A549 (cell line): ENCODE data around the gene CCNG2.

Source experiments
- BHLHE40 ChIP-seq: IDR thresholded peaks from 2 replicates; pipeline ENCODE4 v1.6.1; 2012; ENCODE audit warnings: low read depth, low read length, inconsistent platforms
- CTCF ChIP-seq: fragments of >200 bp; sonication (Bioruptor Twin); formaldehyde crosslinking; IDR thresholded peaks from 3 replicates; pipeline ENCODE4 v1.5.1; 2016
- EP300 ChIP-seq, 2 experiments: fragments of >200 bp; sonication (Bioruptor Twin); formaldehyde crosslinking; IDR thresholded peaks; 2 replicates in 1 of 2; 3 replicates in 1 of 2; pipeline ENCODE4 v1.6.1; 2016 to 2017
- MAX ChIP-seq: IDR thresholded peaks from 2 replicates; pipeline ENCODE4 v1.6.1; 2012
- NFE2L2 ChIP-seq: fragments of 150-350 bp; conservative IDR thresholded peaks from 2 replicates; pipeline ENCODE4 v1.6.1; 2014; ENCODE audit warnings: low read length
- NPAS2 ChIP-seq: fragments of 250-450 bp; sonication (Bioruptor Pico); IDR thresholded peaks from 2 replicates; pipeline ENCODE4 v1.8.0; 2022; ENCODE audit warnings: mild to moderate bottlenecking, moderate library complexity, borderline replicate concordance
- POLR2A ChIP-seq: IDR thresholded peaks from 2 replicates; pipeline ENCODE4 v1.6.1; 2012; ENCODE audit warnings: mild to moderate bottlenecking, low read length
- RARB ChIP-seq: fragments of 250-450 bp; sonication (Bioruptor Pico); IDR thresholded peaks from 2 replicates; pipeline ENCODE4 v1.8.0; 2021; ENCODE audit warnings: mild to moderate bottlenecking, moderate library complexity
- REST ChIP-seq: fragments of 200-600 bp; sonication (generic); IDR thresholded peaks from 2 replicates; pipeline ENCODE4 v1.6.1; 2016; ENCODE audit warnings: antibody characterized with exemption, mild to moderate bottlenecking, moderate library complexity
- TFCP2L1 ChIP-seq: fragments of 250-450 bp; sonication (Bioruptor Pico); IDR thresholded peaks from 2 replicates; pipeline ENCODE4 v1.5.0; 2021; ENCODE audit warnings: mild to moderate bottlenecking
- ZFP36 ChIP-seq: fragments of 450-650 bp; IDR thresholded peaks from 2 replicates; pipeline ENCODE4 v1.6.1; 2014; ENCODE audit warnings: borderline replicate concordance; ENCODE audit not compliant: partially characterized antibody

GRCh38 chr4:77158487-77158861 lies 1.5 kb downstream of the CCNG2 start:
- TF ChIP-seq POLR2A (no peak), CTCF (no peak), ZFP36 (no peak), BHLHE40 (no peak), MAX (no peak), NPAS2 (CRISPR knock-in tag) (no peak), TFCP2L1 (CRISPR knock-in tag) (no peak), EP300 (IDR thresholded peaks at IDR 0.05) (no peak), RARB (no peak), REST (no peak), NFE2L2 (no peak)
